Epidermal melanocyte (primary cell): ENCODE measurements around the gene RALGPS1.

ENCODE experiments used
- DNase-seq: peaks from one replicate; pipeline ENCODE4 v3.0.0; 2011; ENCODE audit warnings: low spot score; ENCODE audit not compliant: insufficient read length

RALGPS1 gene

GRCh38 chr9:127154003-127154389 is 239.4 kb downstream of the RALGPS1 start:
- DNase-seq, result no peak

- no peak for DNase-seq
Measured at GRCh38 chr9:127154390-127155191, 240.0 kb downstream of the RALGPS1 start.

GRCh38 chr9:127155314-127155960 is 240.9 kb downstream of the RALGPS1 start:
- no peak for DNase-seq

- no peak for DNase-seq
Measured at GRCh38 chr9:127158786-127159324, 244.3 kb downstream of the RALGPS1 start.

GRCh38 chr9:127159325-127159801 is 244.8 kb downstream of the RALGPS1 start:
- peak; percentile 49 for DNase-seq

GRCh38 chr9:127159949-127160610 is 245.5 kb downstream of the RALGPS1 start:
- no peak for DNase-seq

GRCh38 chr9:127161081-127161624 is 246.6 kb downstream of the RALGPS1 start:
- no peak for DNase-seq

- DNase-seq, result no peak
Measured at GRCh38 chr9:127162046-127162863, 247.7 kb downstream of the RALGPS1 start.

- no peak for DNase-seq
Measured at GRCh38 chr9:127162864-127163365, 248.3 kb downstream of the RALGPS1 start.

- DNase-seq, result no peak
Measured at GRCh38 chr9:127163409-127163808, 248.8 kb downstream of the RALGPS1 start.

GRCh38 chr9:127165116-127165515 is 250.5 kb downstream of the RALGPS1 start:
- no peak for DNase-seq

GRCh38 chr9:127166111-127166510 is 251.5 kb downstream of the RALGPS1 start:
- no peak for DNase-seq

GRCh38 chr9:127166651-127167524 is 252.3 kb downstream of the RALGPS1 start:
- no peak for DNase-seq

- no peak for DNase-seq
Measured at GRCh38 chr9:127167560-127168326, 253.2 kb downstream of the RALGPS1 start.

GRCh38 chr9:127168756-127169574 is 254.4 kb downstream of the RALGPS1 start:
- DNase-seq, result no peak

GRCh38 chr9:127169575-127169883 is 254.9 kb downstream of the RALGPS1 start:
- DNase-seq, result no peak

GRCh38 chr9:127170103-127170502 is 255.5 kb downstream of the RALGPS1 start:
- no peak for DNase-seq

- no peak for DNase-seq
Measured at GRCh38 chr9:127170652-127171051, 256.1 kb downstream of the RALGPS1 start.
